HepG2 (cell line): ENCODE data around the gene SH2B2. TPM values are rescaled to one million over a fixed set of nuclear protein-coding genes. Genes with fewer than 3 reads are reported as not detected.

ENCODE experiments used
- BCL6 ChIP-seq: IDR thresholded peaks from 2 replicates; pipeline ENCODE4 v1.6.1; 2016; ENCODE audit warnings: missing genetic modification reagents, missing compliant biosample characterization
- GATA4 ChIP-seq: sonication (generic); IDR thresholded peaks from 2 replicates; pipeline ENCODE4 v1.6.1; 2016; ENCODE audit warnings: antibody characterized with exemption, low read depth, borderline replicate concordance
- HIVEP1 ChIP-seq: sonication (generic); formaldehyde crosslinking; IDR thresholded peaks from 2 replicates; pipeline ENCODE4 v1.4.0; 2020; ENCODE audit warnings: mild to moderate bottlenecking, missing genetic modification reagents
- HMG20B ChIP-seq: conservative IDR thresholded peaks from 2 replicates; pipeline ENCODE4 v1.6.1; 2016; ENCODE audit warnings: missing genetic modification reagents, missing compliant biosample characterization
- KLF9 ChIP-seq: IDR thresholded peaks from 2 replicates; pipeline ENCODE4 v1.6.1; 2016; ENCODE audit warnings: low read depth
- PITX1 ChIP-seq: sonication (generic); formaldehyde crosslinking; IDR thresholded peaks from 2 replicates; pipeline ENCODE4 v1.5.1; 2020; ENCODE audit warnings: mild to moderate bottlenecking, missing genetic modification reagents
- RXRA ChIP-seq: sonication (generic); formaldehyde crosslinking; IDR thresholded peaks from 2 replicates; pipeline ENCODE4 v1.5.1; 2020; ENCODE audit warnings: missing genetic modification reagents
- SAP130 ChIP-seq: IDR thresholded peaks from 2 replicates; pipeline ENCODE4 v1.6.1; 2016; ENCODE audit warnings: low read depth
- TEAD2 ChIP-seq: sonication (generic); formaldehyde crosslinking; IDR thresholded peaks from 2 replicates; pipeline ENCODE4 v1.9.0; 2021; ENCODE audit warnings: missing genetic modification reagents
- ZIK1 ChIP-seq: sonication (generic); formaldehyde crosslinking; IDR thresholded peaks from 2 replicates; pipeline ENCODE4 v1.5.0; 2020; ENCODE audit warnings: mild to moderate bottlenecking, low read depth, missing genetic modification reagents, borderline replicate concordance
- ZNF142 ChIP-seq: sonication (generic); formaldehyde crosslinking; IDR thresholded peaks from 2 replicates; pipeline ENCODE4 v1.4.0; 2020; ENCODE audit warnings: missing genetic modification reagents
- ZNF256 ChIP-seq: sonication (generic); formaldehyde crosslinking; conservative IDR thresholded peaks from 2 replicates; pipeline ENCODE4 v1.4.0; 2020; ENCODE audit warnings: missing genetic modification reagents
- ZNF292 ChIP-seq: sonication (generic); formaldehyde crosslinking; IDR thresholded peaks from 2 replicates; pipeline ENCODE4 v1.8.1; 2022; ENCODE audit warnings: mild to moderate bottlenecking, low read depth, missing genetic modification reagents, borderline replicate concordance
- ZNF773 ChIP-seq: sonication (generic); formaldehyde crosslinking; IDR thresholded peaks from 2 replicates; pipeline ENCODE4 v1.4.0; 2020; ENCODE audit warnings: missing genetic modification reagents, borderline replicate concordance
- ZNF792 ChIP-seq: IDR thresholded peaks from 2 replicates; pipeline ENCODE4 v1.6.1; 2016
- polyA plus RNA-seq, 8 experiments: library from polyadenylated mRNA; depleted of rRNA in 3 of 8; stranded (reverse) in 7 of 8; unstranded in 1 of 8; fragments of >200 nt; fragmentation: Illumina TruSeq in 4 of 8; extraction: Trizol in 4 of 8; gene quantifications; 2 replicates each; pipeline versions ENCODE4 v1.2.1 to v1.2.3, GENCODE V29; 2011 to 2016; ENCODE audit warnings: low read depth in 4 of 8, missing spikeins in 1 of 8, mixed read lengths in 1 of 8; ENCODE audit not compliant: insufficient read depth in 1 of 8
- total RNA-seq, 5 experiments: library from RNA; depleted of rRNA; stranded (reverse); fragments of >200 nt; fragmentation: Illumina TruSeq; extraction: Trizol; gene quantifications; 2 replicates each; pipeline ENCODE4 v1.2.3, GENCODE V29; 2016; ENCODE audit warnings: low read depth in 1 of 5
- TF ChIP-seq, protein P1 (sequence below): sonication (generic); formaldehyde crosslinking; IDR thresholded peaks from 2 replicates; pipeline ENCODE4 v1.4.0; 2020; ENCODE audit warnings: missing genetic modification reagents
- TF ChIP-seq, protein P2 (sequence below): IDR thresholded peaks from 2 replicates; pipeline ENCODE4 v1.6.1; 2016; ENCODE audit warnings: missing genetic modification reagents, missing compliant biosample characterization
- TF ChIP-seq, protein P3 (sequence below): sonication (generic); formaldehyde crosslinking; IDR thresholded peaks from 2 replicates; pipeline ENCODE4 v1.4.0; 2020; ENCODE audit warnings: mild to moderate bottlenecking, missing genetic modification reagents

The SH2B2 gene
- total and polyA plus RNA-seq, 2 of the 13 experiments (the other 11 are each of a cell fraction or from before 2014, with no cell fraction given), result 0.46 to 1.3 TPM

DNA sequence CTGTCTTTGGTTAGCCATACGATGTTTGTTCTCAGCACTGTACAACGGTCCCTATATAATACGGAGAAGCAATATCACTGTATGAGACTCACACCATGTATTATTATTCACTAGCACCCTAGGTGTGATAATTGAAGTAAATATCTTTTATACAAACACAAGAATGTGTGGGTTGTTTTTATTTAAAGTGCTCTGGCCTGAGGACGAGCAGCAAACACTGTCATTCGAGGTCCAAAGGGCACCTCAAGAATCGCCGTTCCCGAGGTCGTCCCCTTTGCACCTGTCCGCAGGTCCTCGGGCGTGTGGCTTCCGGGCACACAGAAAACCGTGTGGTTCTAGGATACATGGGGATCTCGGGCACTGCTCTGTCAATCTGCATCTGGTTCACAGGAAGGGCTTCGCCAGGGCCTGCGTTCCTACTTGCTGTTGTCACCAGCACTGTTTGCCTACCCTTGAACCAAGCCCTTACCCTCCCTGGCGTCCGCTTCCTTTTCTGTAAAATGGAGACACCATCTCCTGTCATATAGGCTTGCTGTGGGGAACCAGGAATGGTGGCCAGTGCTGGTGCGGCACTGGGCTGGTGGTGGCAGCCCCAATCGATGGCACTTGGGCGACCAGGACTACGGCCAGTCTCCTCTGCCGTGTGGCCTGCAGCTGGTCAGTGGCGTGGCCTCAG, 28.5 kb upstream of the SH2B2 start (continued):
- TF ChIP-seq ZNF792 (peak; percentile 83; the same call in 1 of the 2 replicates), PITX1 (peak; percentile 82), SAP130 (CRISPR knock-in tag) (peak; percentile 91), ZNF292 (CRISPR knock-in tag) (peak; percentile 90), ZIK1 (CRISPR knock-in tag) (peak; percentile 85; the same call in 1 of the 2 replicates), BCL6 (CRISPR knock-in tag) (peak; percentile 60), HMG20B (CRISPR knock-in tag) (no peak), ZNF142 (CRISPR knock-in tag) (0 out of 2 replicates have a peak, but pooled peaks have one; percentile 72), GATA4 (no peak), ZNF256 (CRISPR knock-in tag) (0 out of 2 replicates have a peak, but pooled peaks have one; percentile 77), RXRA (CRISPR knock-in tag) (peak; percentile 92), HIVEP1 (CRISPR knock-in tag) (peak; percentile 88; the same call in 1 of the 2 replicates), KLF9 (no peak), TEAD2 (CRISPR knock-in tag) (no peak), ZNF773 (CRISPR knock-in tag) (peak; percentile 60; the same call in 1 of the 2 replicates)
- TF ChIP-seq, protein P1, sequence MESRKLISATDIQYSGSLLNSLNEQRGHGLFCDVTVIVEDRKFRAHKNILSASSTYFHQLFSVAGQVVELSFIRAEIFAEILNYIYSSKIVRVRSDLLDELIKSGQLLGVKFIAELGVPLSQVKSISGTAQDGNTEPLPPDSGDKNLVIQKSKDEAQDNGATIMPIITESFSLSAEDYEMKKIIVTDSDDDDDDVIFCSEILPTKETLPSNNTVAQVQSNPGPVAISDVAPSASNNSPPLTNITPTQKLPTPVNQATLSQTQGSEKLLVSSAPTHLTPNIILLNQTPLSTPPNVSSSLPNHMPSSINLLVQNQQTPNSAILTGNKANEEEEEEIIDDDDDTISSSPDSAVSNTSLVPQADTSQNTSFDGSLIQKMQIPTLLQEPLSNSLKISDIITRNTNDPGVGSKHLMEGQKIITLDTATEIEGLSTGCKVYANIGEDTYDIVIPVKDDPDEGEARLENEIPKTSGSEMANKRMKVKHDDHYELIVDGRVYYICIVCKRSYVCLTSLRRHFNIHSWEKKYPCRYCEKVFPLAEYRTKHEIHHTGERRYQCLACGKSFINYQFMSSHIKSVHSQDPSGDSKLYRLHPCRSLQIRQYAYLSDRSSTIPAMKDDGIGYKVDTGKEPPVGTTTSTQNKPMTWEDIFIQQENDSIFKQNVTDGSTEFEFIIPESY (CRISPR knock-in tag), result peak; percentile 64; the same call in 1 of the 2 replicates
- TF ChIP-seq, protein P2, sequence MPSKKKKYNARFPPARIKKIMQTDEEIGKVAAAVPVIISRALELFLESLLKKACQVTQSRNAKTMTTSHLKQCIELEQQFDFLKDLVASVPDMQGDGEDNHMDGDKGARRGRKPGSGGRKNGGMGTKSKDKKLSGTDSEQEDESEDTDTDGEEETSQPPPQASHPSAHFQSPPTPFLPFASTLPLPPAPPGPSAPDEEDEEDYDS, result peak; percentile 57; the same call in 1 of the 2 replicates
- TF ChIP-seq, protein P3, sequence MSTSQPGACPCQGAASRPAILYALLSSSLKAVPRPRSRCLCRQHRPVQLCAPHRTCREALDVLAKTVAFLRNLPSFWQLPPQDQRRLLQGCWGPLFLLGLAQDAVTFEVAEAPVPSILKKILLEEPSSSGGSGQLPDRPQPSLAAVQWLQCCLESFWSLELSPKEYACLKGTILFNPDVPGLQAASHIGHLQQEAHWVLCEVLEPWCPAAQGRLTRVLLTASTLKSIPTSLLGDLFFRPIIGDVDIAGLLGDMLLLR (CRISPR knock-in tag), result peak; percentile 81; the same call in 1 of the 2 replicates
